NCI-H2196 (cell line): ENCODE results near the gene EIF3B.
"Not testable (repeated sequence)": the region's sequence is repeated elsewhere in the genome, so short reads cannot be mapped to it uniquely, and the experiment has no call there.

Source experiments
- DNase-seq: peaks from one replicate; lab custom pipeline; 2025; ENCODE audit not compliant: unreplicated experiment; lab: John Stamatoyannopoulos, UW

EIF3B gene

GRCh38 chr7:2354186-2354938, at the start of gene EIF3B:
TSS of gene EIF3B (plus strand) at chr7:2354827. CDS start at chr7:2354922, 95 bp downstream.
- peak; percentile 95 for DNase-seq

GRCh38 chr7:2305258-2305657, 49.4 kb upstream of the EIF3B start:
- DNase-seq, result not testable (repeated sequence)

DNA sequence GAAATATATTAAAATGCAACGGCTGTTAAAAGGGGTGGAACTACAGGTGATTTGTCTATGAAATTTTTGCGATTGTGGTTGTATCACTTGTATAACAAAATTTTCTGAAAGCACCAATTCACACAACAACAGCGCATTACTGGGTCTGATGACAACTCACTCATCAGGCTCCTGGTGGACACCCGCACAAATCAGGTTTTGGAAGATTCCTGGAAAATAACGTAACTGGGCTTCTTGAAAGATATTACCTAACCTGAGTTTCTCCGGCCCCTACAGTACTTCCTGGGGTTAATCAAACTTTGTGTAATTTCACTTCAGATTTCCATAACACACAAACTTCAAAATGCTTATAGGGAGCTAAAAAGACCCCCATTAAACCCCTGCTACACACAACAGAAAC, 47.9 kb upstream of the EIF3B start:
- DNase-seq, result no peak

- no peak for DNase-seq
These were observed 46.9 kb upstream of the EIF3B start for GRCh38 chr7:2307690-2308107.

GRCh38 chr7:2309889-2310331, 44.7 kb upstream of the EIF3B start:
- no peak for DNase-seq

DNA sequence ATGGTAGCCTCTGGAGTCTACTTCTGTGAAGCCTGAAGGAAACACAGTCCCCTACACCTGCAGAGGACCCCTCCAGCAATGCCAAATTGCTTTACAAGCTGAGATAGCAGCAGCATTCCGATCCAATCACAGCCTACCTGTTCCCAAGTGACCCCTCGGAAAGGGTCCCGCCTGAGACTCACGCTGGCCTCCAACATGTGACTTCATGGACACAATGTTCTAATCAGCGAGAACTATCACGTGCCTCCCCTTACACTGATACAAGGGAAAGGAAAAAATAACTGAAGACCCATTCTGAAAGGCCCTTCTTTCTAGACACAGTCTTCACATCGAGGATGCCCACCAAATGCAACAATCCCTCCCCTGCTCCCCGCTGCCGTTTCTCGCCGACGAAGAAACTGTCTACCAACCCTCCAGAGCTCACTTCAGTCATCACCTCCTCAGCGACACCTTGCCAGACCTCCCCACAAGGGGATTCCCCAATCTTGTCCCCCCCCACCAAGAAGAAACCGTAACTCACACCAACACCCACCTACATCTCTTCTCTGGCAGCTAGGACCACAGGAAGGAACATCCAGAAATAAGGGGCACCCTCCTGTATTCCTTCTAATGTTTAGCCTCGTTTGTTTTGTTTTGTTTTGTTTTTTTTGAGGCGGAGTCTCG, 42.2 kb upstream of the EIF3B start:
- DNase-seq, result no peak

DNA sequence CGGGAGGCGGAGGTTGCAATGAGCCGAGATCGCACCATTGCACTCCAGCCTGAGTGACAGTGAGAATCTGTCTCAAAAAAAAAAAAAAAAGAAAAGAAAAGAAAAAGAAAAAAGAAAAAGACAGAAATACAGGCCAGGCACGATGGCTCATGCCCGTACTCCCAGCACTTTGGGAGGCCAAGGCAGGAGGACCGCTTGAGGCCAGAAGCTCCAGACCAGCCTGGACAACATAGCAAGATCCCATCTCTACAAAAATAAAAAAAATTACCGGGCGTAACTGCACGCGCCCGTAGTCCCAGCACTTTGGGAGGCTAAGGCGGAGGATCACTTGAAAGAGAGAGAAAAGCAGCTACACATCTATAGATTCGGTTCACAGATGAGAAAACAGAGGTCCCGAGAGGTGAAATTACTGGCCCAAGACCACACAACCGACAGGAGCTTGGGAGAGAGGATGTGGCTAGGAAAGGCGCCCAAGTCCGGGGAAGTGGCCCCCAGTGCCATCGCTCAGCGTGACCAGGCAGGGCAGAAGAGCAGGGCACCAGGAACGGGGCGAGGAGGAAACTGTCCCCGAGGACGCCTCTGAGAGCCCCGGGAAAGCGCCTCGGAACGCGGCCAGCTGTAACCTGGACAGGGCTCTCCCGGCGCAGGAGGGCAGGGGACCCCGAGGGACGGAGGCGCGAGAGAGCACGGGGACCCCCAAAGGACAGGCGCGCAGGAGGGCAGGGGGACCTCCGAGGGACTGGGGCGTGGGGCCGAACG, 41.0 kb upstream of the EIF3B start:
- no peak for DNase-seq

- DNase-seq, result peak; percentile 92
These were observed 40.2 kb upstream of the EIF3B start, which contains the start of gene SNX8 for GRCh38 chr7:2314209-2314955. TSS of gene SNX8 (minus strand) at chr7:2314441. CDS start at chr7:2314421, 20 bp downstream.

DNA sequence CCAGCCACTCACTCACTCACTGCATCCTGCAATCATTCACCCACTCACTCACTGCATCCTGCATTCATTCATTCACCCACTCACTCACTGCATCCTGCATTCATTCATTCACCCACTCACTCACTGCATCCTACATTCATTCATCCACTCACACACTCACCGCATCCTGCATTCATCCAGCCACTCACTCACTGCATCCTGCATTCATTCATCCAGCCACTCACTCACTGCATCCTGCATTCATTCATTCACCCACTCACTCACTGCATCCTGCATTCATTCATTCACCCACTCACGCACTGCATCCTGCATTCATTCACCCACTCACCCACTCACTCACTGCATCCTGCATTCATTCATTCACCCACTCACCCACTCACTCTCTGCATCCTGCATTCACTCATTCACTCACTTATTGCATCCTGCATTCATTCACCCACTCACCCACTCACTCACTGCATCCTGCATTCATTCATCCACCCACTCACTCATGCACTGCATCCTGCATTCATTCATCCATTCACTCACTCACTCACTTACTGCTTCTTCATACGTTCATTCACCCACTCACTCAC, 39.6 kb upstream of the EIF3B start:
- not testable (repeated sequence) for DNase-seq

GRCh38 chr7:2315787-2316186, 38.8 kb upstream of the EIF3B start:
- no peak for DNase-seq

DNA sequence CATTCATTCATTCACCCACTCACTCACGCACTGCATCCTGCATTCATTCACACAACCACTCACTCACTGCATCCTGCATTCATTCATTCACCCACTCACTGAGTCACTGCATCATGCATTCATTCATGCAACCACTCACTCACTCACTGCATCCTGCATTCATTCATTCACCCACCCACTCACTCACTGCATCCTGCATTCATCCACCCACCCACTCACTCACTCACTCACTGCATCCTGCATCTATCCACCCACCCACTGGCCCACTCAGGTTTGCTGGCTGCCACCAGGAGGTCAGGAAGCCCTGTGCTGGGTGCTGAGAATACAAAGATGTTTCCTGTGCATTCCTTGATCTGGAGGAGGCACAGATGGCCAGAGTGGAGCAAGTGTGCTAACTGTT, 38.0 kb upstream of the EIF3B start:
- DNase-seq, result no peak

- DNase-seq, result no peak
These were observed 36.9 kb upstream of the EIF3B start for GRCh38 chr7:2317556-2318293.

DNA sequence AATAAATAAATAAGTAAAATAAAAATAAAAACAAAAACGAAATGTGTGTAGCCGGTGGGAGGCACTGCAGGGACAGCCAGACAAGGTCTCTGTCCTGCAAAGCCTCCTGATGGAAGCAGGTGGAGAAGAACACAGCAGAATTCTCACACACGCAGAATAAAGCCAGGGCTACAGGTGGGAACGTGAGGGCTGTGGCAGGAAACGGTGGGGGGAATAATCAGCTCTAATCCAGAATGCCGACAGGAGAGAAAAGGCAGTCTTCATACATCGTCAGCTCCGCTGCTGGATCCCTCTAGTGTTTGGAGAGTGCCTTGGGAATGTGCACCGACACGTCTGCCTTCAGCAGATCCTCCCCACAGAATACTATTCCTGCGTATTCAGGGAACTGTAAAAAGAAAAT, 33.6 kb upstream of the EIF3B start:
- DNase-seq, result no peak

- DNase-seq, result no peak
These were observed 29.5 kb upstream of the EIF3B start for GRCh38 chr7:2325162-2325561.

- no peak for DNase-seq
These were observed 27.7 kb upstream of the EIF3B start for GRCh38 chr7:2326951-2327350.

DNA sequence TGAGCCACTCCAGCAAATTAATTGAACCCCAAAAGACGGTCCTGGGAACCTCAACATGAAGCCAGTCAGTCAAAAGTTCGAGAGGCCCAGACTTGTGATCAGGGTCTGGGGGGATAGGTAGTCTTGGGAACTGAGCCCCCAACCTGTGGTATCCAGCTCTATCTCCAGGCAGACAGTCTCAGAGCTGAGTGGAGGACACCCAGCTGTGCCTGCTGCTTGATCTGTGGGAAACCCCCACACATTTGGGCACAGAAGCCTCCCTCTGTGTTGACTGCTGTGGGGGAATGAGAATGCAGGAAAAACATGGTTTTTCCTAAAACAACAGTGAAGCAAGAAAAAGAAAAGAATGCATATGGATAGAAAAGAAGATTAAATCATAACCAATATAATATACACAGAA, 24.1 kb upstream of the EIF3B start:
- no peak for DNase-seq

DNA sequence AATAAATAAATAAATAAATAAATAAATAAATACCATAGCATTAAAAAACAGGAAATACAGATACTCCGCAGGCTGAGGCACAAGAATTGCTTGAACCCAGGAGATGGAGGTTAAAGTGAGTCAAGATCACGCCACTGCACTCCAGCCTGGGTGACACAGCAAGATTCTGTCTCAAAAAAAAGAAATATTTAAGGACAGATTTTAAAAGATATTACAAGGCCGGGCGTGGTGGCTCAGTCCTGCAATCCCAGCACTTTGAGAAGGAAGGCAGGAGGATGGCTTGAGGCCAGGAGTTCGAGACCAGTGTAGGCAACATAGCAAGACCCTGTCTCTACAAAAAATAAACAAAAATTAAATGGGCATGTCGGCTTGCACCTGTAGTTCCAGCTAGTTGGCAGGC, 22.9 kb upstream of the EIF3B start:
- no peak for DNase-seq

DNA sequence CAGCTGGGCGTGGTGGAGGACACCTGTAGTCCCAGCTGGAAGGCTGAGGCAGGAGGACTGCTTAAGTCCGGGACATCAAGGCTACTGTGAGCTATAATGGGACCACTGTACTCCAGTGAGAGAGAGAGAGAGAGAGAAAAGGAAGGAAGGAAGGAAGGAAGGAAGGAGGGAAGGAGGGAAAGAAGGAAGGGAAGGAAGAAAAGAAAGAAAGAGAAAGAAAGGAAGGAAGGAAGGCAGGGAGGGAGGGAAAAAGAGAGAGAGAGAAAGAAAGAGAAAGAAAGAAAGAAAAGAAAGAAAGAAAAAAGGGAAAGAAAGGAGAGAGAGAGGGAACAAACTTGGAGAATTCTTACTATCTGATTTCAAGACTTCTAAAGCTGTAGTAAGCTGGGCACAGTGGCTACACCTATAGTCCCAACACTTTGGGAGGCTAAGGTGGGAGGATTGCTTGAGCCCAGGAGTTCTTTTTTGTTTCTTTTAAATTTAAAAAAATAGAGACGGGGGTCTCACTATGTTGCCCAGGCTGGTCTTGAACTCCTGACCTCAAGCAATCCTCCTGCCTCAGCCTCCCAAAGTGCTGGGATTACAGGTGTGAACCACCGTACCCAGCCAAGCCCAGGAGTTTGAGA, 21.9 kb upstream of the EIF3B start:
- not testable (repeated sequence) for DNase-seq

DNA sequence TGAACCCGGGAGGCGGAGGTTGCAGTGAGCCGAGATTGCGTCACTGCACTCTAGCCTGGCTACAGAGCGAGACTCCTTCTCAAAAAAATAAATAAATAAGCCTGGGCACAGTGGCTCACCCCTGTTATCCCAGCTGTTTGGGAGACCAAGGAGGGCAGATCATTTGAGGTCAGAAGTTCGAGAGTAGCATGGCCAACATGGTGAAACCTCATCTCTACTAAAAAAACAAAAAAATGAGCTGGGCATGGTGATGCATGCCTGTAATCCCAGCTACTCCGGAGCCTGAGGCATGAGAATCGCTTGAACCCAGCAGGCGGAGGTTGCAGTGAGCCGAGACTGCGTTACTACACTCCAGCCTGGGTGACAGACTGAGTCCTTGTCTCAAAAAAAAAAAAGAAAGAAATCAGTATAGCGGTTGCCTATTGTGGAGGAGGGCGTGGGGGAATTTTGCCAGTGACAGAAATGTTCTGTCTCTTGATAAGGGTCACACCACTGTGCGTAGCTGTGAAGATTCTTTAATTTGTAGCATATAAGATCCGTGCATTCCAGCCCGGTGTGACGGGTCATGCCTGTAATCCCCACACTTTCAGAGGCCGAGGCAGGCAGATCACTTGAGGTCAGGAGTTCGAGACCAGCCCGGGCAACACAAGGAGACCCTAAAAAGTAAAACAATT, 17.9 kb upstream of the EIF3B start:
- DNase-seq, result no peak
